Stomach (tissue), 9 donors: ENCODE results near the gene CCDC183. TPM values are rescaled to one million over a fixed set of nuclear protein-coding genes. Genes with fewer than 3 reads are reported as not detected.
"Not testable (repeated sequence)": the region's sequence is repeated elsewhere in the genome, so short reads cannot be mapped to it uniquely, and the experiment has no call there.

ENCODE experiments used
- DNase-seq, 2 donors: peaks; one replicate each; pipeline versions ENCODE4 v3.0.0 to v3.0.0-alpha.2; 2013 to 2019
- H3K27ac ChIP-seq, 5 donors: fragments of 200-600 bp in 4 of 5; sonication (generic) in 4 of 5; one replicate each; pipeline ENCODE4 v1.5.1; 2013 to 2019; ENCODE audit warnings: mild to moderate bottlenecking in 1 of 5, moderate library complexity in 1 of 5
- H3K27me3 ChIP-seq, 3 donors: fragments of 200-600 bp; sonication (generic); one replicate each; pipeline ENCODE4 v1.5.1; 2017 to 2019; ENCODE audit warnings: mixed run types in 1 of 3
- H3K36me3 ChIP-seq, 4 donors: fragments of 200-600 bp; sonication (generic); 1 replicate in 3 of 4; 2 replicates in 1 of 4; pipeline ENCODE4 v1.5.1; 2016 to 2019
- H3K4me1 ChIP-seq, 4 donors: fragments of 200-600 bp; sonication (generic); one replicate each; pipeline ENCODE4 v1.5.1; 2016 to 2019
- H3K4me3 ChIP-seq, 4 donors: fragments of 200-600 bp; sonication (generic) in 3 of 4; one replicate each; pipeline ENCODE4 v1.5.1; 2016 to 2019; ENCODE audit warnings: mild to moderate bottlenecking in 1 of 4
- H3K9me3 ChIP-seq, 4 donors: fragments of 200-600 bp; sonication (generic); one replicate each; pipeline ENCODE4 v1.5.1; 2016 to 2019
- CTCF ChIP-seq, 7 experiments: fragments of 450-650 bp in 4 of 7; fragments of 200-600 bp in 3 of 7; sonication (generic) in 3 of 7; IDR thresholded peaks; one replicate each; pipeline ENCODE4 v1.5.1; 2016 to 2019; ENCODE audit warnings: antibody characterized with exemption in 7 of 7, control low read depth in 2 of 7, mild to moderate bottlenecking in 1 of 7
- EP300 ChIP-seq: sonication (generic); formaldehyde crosslinking; IDR thresholded peaks from one replicate; pipeline ENCODE4 v1.6.1; 2017; ENCODE audit warnings: antibody characterized with exemption
- POLR2A ChIP-seq, 4 donors: fragments of 450-650 bp; IDR thresholded peaks; one replicate each; pipeline ENCODE4 v1.6.1; 2016; ENCODE audit warnings: antibody characterized with exemption in 4 of 4, control low read depth in 2 of 4, mild to moderate bottlenecking in 1 of 4, moderate library complexity in 1 of 4
- POLR2AphosphoS5 ChIP-seq, 3 donors: sonication (generic); formaldehyde crosslinking; IDR thresholded peaks; one replicate each; pipeline ENCODE4 v1.6.1; 2016; ENCODE audit warnings: antibody characterized with exemption in 3 of 3
- WGBS, 5 donors: extraction: QIAGEN DNeasy Blood & Tissue Kit in 3 of 5; methylation state at CpG; one replicate each; pipeline versions ENCODE4 v1.1.5 to v1.1.7; 2013 to 2018; 5-methylcytosine and 5-hydroxymethylcytosine counted together
- intact Hi-C: fragments of 100-400 bp; cut with DNase I; formaldehyde crosslinking; loops from one replicate; pipeline ENCODE4 v1.15.1; 2023; ENCODE audit warnings: low total_unique reads
- polyA plus RNA-seq, 3 donors: library from polyadenylated mRNA; stranded (reverse); fragments of 200-250 nt; gene quantifications; one replicate each; pipeline ENCODE4 v1.2.3, GENCODE V29; 2013
- total RNA-seq, 5 donors: library from RNA; depleted of rRNA; stranded (reverse); fragments of >200 nt; gene quantifications; one replicate each; pipeline versions ENCODE4 v1.1.0 to v1.2.3, GENCODE V29; 2014 to 2016
- donor health status: healthy with polysubstance abuse.
- donor health status: Bipolar disorder and iron deficiency.
- donor health status: healthy.

CCDC183 gene
- total and polyA plus RNA-seq, 8 donors, result 1.2 to 53.0 (median 4.7) TPM

GRCh38 chr9:136829981-136830885, 34.1 kb downstream of the CCDC183 start:
- Histone ChIP-seq H3K36me3 (peaks cover 61 to 96% (median 92%) of the 10 kb centered on the region in 4 donors), H3K27ac (no peak overlapping the region), H3K4me1 (no peaks in the 10 kb centered on the region), H3K27me3 (no peaks in the 10 kb centered on the region), H3K9me3 (no peaks in the 10 kb centered on the region), H3K4me3 (no peak overlapping the region)
- TF ChIP-seq POLR2A (IDR thresholded peaks at IDR 0.05) (no peak), POLR2AphosphoS5 (IDR thresholded peaks at IDR 0.05) (no peak)
- intact Hi-C loops, result no loop called here
- 89 to 94% (median 92%) methylated on average over 22 to 41 of the region's 41 CpGs for WGBS, 5 donors
- DNase-seq, result peak in 1 of 2 donors; percentile 4

- Histone ChIP-seq H3K9me3 (no peaks in the 10 kb centered on the region), H3K27me3 (no peaks in the 10 kb centered on the region), H3K4me3 (no peak overlapping the region), H3K27ac (no peak overlapping the region), H3K4me1 (no peaks in the 10 kb centered on the region), H3K36me3 (peaks cover 51 to 96% (median 92%) of the 10 kb centered on the region in 4 donors)
- intact Hi-C loops, result no loop called here
- DNase-seq, result peak in 1 of 2 donors; percentile 2
- 90 to 92% (median 91%) methylated on average over 28 to 30 of the region's 30 CpGs for WGBS, 5 donors
- TF ChIP-seq EP300 (no peak), CTCF (IDR thresholded peaks at IDR 0.05) (no peak), POLR2AphosphoS5 (IDR thresholded peaks at IDR 0.05) (no peak), POLR2A (IDR thresholded peaks at IDR 0.05) (no peak)
Measured at GRCh38 chr9:136831002-136831719, 35.0 kb downstream of the CCDC183 start.

GRCh38 chr9:136831720-136832104, 35.6 kb downstream of the CCDC183 start:
- no peak overlapping the region for H3K27ac ChIP-seq
- H3K4me1 ChIP-seq, result no peaks in the 10 kb centered on the region
- H3K4me3 ChIP-seq, result no peak overlapping the region
- H3K9me3 ChIP-seq, result no peaks in the 10 kb centered on the region
- DNase-seq, result peak in 1 of 2 donors; percentile 8
- H3K27me3 ChIP-seq, result no peaks in the 10 kb centered on the region
- TF ChIP-seq CTCF (IDR thresholded peaks at IDR 0.05) (no peak), POLR2AphosphoS5 (IDR thresholded peaks at IDR 0.05) (no peak), EP300 (no peak), POLR2A (IDR thresholded peaks at IDR 0.05) (no peak)
- intact Hi-C loops, result no loop called here
- WGBS, 5 donors, result 89 to 100% (median 94%) methylated on average over 1 to 23 of the region's 23 CpGs
- H3K36me3 ChIP-seq, result peaks cover 46 to 96% (median 92%) of the 10 kb centered on the region in 4 donors

GRCh38 chr9:136832581-136832980, 36.4 kb downstream of the CCDC183 start:
- no peaks in the 10 kb centered on the region for H3K9me3 ChIP-seq
- no peaks in the 10 kb centered on the region for H3K4me1 ChIP-seq
- intact Hi-C loops, result no loop called here
- peaks cover 42 to 96% (median 92%) of the 10 kb centered on the region in 4 donors for H3K36me3 ChIP-seq
- H3K27ac ChIP-seq, result no peak overlapping the region
- TF ChIP-seq CTCF (IDR thresholded peaks at IDR 0.05) (no peak), EP300 (no peak), POLR2A (IDR thresholded peaks at IDR 0.05) (no peak), POLR2AphosphoS5 (IDR thresholded peaks at IDR 0.05) (no peak)
- no peaks in the 10 kb centered on the region for H3K27me3 ChIP-seq
- no peak for DNase-seq
- no peak overlapping the region for H3K4me3 ChIP-seq
- 85 to 98% (median 92%) methylated on average over 8 to 9 of the region's 9 CpGs for WGBS, 5 donors

- H3K4me3 ChIP-seq, H3K27me3 ChIP-seq, intact Hi-C loops, H3K4me1 ChIP-seq, H3K9me3 ChIP-seq, H3K27ac ChIP-seq: not testable (repeated sequence)
- 76 to 93% (median 88%) methylated on average over 7 to 16 of the region's 16 CpGs for WGBS, 5 donors
- peaks cover 37 to 96% (median 92%) of the 10 kb centered on the region in 4 donors for H3K36me3 ChIP-seq
- DNase-seq, result peak in 1 of 2 donors; percentile 1
Measured at GRCh38 chr9:136833381-136834048, 37.4 kb downstream of the CCDC183 start.
